K562 (cell line): ENCODE data around the gene DMWD.

Experiments used
- CC2D1A ChIP-seq: fragments of 450-650 bp; IDR thresholded peaks from 2 replicates; pipeline ENCODE4 v1.6.1; 2017; ENCODE audit warnings: mild to moderate bottlenecking
- EZH2 ChIP-seq: IDR thresholded peaks from 2 replicates; pipeline ENCODE4 v1.6.1; 2012; ENCODE audit warnings: low read depth, mild to moderate bottlenecking, inconsistent platforms, low read length, borderline replicate concordance
- IRF2 ChIP-seq: sonication (generic); formaldehyde crosslinking; IDR thresholded peaks from 2 replicates; pipeline ENCODE4 v1.8.1; 2022; ENCODE audit warnings: mild to moderate bottlenecking, missing genetic modification reagents
- NFE2L1 ChIP-seq: fragments of 450-650 bp; IDR thresholded peaks from 2 replicates; pipeline ENCODE4 v1.6.1; 2016; ENCODE audit warnings: missing genetic modification characterization, low read depth, mild to moderate bottlenecking, missing compliant biosample characterization, moderate library complexity, borderline replicate concordance
- SIN3A ChIP-seq, 2 experiments: fragments of 150-350 bp in 1 of 2; IDR thresholded peaks; 2 replicates each; pipeline ENCODE4 v1.6.1; 2011 to 2016; ENCODE audit warnings: borderline replicate concordance in 2 of 2, low read depth in 2 of 2, low read length in 2 of 2, mild to moderate bottlenecking in 2 of 2, moderate library complexity in 2 of 2; ENCODE audit not compliant: control insufficient read depth in 1 of 2
- ZBTB11 ChIP-seq, 3 experiments: fragments of 200-800 bp in 1 of 3; fragments of 250-450 bp in 1 of 3; fragments of 450-650 bp in 1 of 3; sonication (Bioruptor Pico) in 1 of 3; sonication (Bioruptor generic) in 1 of 3; formaldehyde crosslinking in 1 of 3; IDR thresholded peaks; 2 replicates each; pipeline versions ENCODE4 v1.6.1 to v1.8.0; 2016 to 2022; ENCODE audit warnings: mild to moderate bottlenecking in 2 of 3, missing genetic modification characterization in 2 of 3, missing compliant biosample characterization in 1 of 3, moderate library complexity in 1 of 3
- ZFP36 ChIP-seq: fragments of 150-350 bp; IDR thresholded peaks from 2 replicates; pipeline ENCODE4 v1.6.1; 2018; ENCODE audit warnings: low read length, low read depth; ENCODE audit not compliant: partially characterized antibody
- ZNF224 ChIP-seq: sonication (generic); formaldehyde crosslinking; IDR thresholded peaks from 2 replicates; pipeline ENCODE4 v1.8.0; 2022; ENCODE audit warnings: mild to moderate bottlenecking, missing genetic modification reagents
- TF ChIP-seq, protein P1 (sequence below): fragments of 450-650 bp; conservative IDR thresholded peaks from 2 replicates; pipeline ENCODE4 v1.6.1; 2016; ENCODE audit warnings: missing genetic modification characterization, low read depth, mild to moderate bottlenecking, control low read depth, missing compliant biosample characterization

DNA sequence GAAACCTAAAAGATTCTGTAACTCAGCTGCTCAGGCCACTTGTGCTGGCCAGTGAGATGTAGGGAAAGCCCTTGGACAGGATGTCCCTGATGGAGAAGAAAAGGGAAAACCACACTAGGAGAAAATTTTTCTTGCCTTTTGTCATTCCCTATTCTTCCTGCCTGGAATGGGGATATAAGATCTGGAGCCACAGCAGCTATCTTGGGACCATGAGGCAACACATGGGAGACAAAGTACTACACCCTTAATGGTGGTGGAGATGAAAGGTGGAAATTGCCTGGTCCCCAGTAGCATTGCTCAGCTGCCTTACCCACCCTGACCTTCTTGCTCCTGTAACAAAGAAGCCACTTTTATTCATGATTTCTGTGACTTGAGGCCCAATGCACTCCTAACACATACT is 13.1 kb upstream of the DMWD start:
- TF ChIP-seq EZH2 (no peak), ZFP36 (no peak), CC2D1A (no peak), NFE2L1 (no peak), IRF2 (no peak), ZNF224 (CRISPR knock-in tag) (no peak), SIN3A (IDR thresholded peaks at IDR 0.05; ENCODE audit: borderline replicate concordance in 2 of 2, control insufficient read depth in 1 of 2, low read depth in 2 of 2, low read length in 2 of 2) (no peak), ZBTB11 (CRISPR knock-in tag; IDR thresholded peaks at IDR 0.05) (no peak)
- TF ChIP-seq, protein P1, sequence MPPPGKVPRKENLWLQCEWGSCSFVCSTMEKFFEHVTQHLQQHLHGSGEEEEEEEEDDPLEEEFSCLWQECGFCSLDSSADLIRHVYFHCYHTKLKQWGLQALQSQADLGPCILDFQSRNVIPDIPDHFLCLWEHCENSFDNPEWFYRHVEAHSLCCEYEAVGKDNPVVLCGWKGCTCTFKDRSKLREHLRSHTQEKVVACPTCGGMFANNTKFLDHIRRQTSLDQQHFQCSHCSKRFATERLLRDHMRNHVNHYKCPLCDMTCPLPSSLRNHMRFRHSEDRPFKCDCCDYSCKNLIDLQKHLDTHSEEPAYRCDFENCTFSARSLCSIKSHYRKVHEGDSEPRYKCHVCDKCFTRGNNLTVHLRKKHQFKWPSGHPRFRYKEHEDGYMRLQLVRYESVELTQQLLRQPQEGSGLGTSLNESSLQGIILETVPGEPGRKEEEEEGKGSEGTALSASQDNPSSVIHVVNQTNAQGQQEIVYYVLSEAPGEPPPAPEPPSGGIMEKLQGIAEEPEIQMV (tag) = no peak
